BE2C (cell line): ENCODE results near the gene SERINC3.

Experiments used
- DNase-seq: peaks from one replicate; pipeline ENCODE4 v3.0.0-alpha.2; 2020
- H3K27me3 ChIP-seq: fragments of 250-450 bp; sonication (Bioruptor Pico); 2 replicates; pipeline ENCODE4 v1.5.1; 2020; ENCODE audit warnings: mild to moderate bottlenecking
- H3K36me3 ChIP-seq: fragments of 250-450 bp; sonication (Bioruptor Pico); 2 replicates; pipeline ENCODE4 v1.5.1; 2020; ENCODE audit warnings: mild to moderate bottlenecking
- H3K4me1 ChIP-seq: fragments of 250-450 bp; sonication (Bioruptor Pico); 2 replicates; pipeline ENCODE4 v1.5.1; 2020
- H3K4me3 ChIP-seq: 2 replicates; pipeline ENCODE4 v1.5.1; 2011; ENCODE audit warnings: low read depth, low read length
- H3K9me3 ChIP-seq: fragments of 250-450 bp; sonication (Bioruptor Pico); 2 replicates; pipeline ENCODE4 v1.5.1; 2020
- CTCF ChIP-seq: IDR thresholded peaks from 2 replicates; pipeline ENCODE4 v1.5.1; 2012; ENCODE audit warnings: mild to moderate bottlenecking, low read depth, low read length

SERINC3 gene

GRCh38 chr20:44456611-44457010 is 65.3 kb downstream of the SERINC3 start:
- no peaks in the 10 kb centered on the region for H3K36me3 ChIP-seq

DNA sequence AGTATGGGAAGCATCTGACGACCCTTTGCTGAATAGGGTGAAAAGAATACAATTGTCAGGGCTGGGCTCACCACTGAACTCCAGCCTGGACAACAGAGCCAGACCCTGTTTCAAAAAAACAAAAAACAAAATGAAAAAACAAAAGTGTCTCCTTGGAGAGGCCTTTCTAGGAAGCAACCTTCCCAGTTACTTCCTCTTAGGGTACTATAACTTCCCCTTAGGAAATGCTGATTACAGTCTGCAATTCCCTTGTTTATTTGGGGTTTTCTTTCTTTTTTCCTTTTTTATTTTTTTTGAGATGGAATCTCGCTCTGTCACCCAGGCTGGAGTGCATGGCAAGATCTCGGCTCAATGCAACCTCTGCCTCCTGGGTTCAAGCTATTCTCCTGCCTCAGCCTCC is 66.7 kb downstream of the SERINC3 start:
- no peaks in the 10 kb centered on the region for H3K9me3 ChIP-seq
- DNase-seq: no peak
- H3K27me3 ChIP-seq: no peaks in the 10 kb centered on the region
- H3K36me3 ChIP-seq: no peaks in the 10 kb centered on the region
- H3K4me3 ChIP-seq: no peak overlapping the region
- no peak for TF ChIP-seq CTCF
- H3K4me1 ChIP-seq: no peaks in the 10 kb centered on the region

More at GRCh38 chr20:44456611-44457010, 65.3 kb downstream of the SERINC3 start:
- H3K4me1 ChIP-seq: no peaks in the 10 kb centered on the region
- H3K9me3 ChIP-seq: no peaks in the 10 kb centered on the region
- no peak for TF ChIP-seq CTCF
- no peak overlapping the region for H3K4me3 ChIP-seq
- no peaks in the 10 kb centered on the region for H3K27me3 ChIP-seq
- no peak for DNase-seq

- H3K4me1 ChIP-seq: no peaks in the 10 kb centered on the region
- no peaks in the 10 kb centered on the region for H3K27me3 ChIP-seq
- H3K36me3 ChIP-seq: no peaks in the 10 kb centered on the region
- no peak for TF ChIP-seq CTCF
- H3K4me3 ChIP-seq: no peak overlapping the region
- no peak for DNase-seq
- no peaks in the 10 kb centered on the region for H3K9me3 ChIP-seq
Observed at GRCh38 chr20:44454306-44454963, 67.4 kb downstream of the SERINC3 start.

GRCh38 chr20:44450903-44451450 is 70.9 kb downstream of the SERINC3 start:
- H3K36me3 ChIP-seq: no peaks in the 10 kb centered on the region
- H3K27me3 ChIP-seq: no peaks in the 10 kb centered on the region
- no peaks in the 10 kb centered on the region for H3K9me3 ChIP-seq
- no peaks in the 10 kb centered on the region for H3K4me1 ChIP-seq
- no peak overlapping the region for H3K4me3 ChIP-seq
- no peak for TF ChIP-seq CTCF
- no peak for DNase-seq

- H3K36me3 ChIP-seq: no peaks in the 10 kb centered on the region
- H3K4me1 ChIP-seq: no peaks in the 10 kb centered on the region
- H3K27me3 ChIP-seq: no peaks in the 10 kb centered on the region
- no peak for TF ChIP-seq CTCF
- no peaks in the 10 kb centered on the region for H3K9me3 ChIP-seq
- H3K4me3 ChIP-seq: no peak overlapping the region
- no peak for DNase-seq
Observed at GRCh38 chr20:44450281-44450889, 71.5 kb downstream of the SERINC3 start.

GRCh38 chr20:44449864-44450263 is 72.0 kb downstream of the SERINC3 start:
- Histone ChIP-seq H3K36me3 (no peaks in the 10 kb centered on the region), H3K4me1 (no peaks in the 10 kb centered on the region), H3K27me3 (no peaks in the 10 kb centered on the region), H3K4me3 (no peak overlapping the region), H3K9me3 (no peaks in the 10 kb centered on the region)
- no peak for DNase-seq
- TF ChIP-seq CTCF: no peak
